GM19025 (cell line): Measurements from ENCODE around the gene SLC9C2.
"Not testable (repeated sequence)": the region's sequence is repeated elsewhere in the genome, so short reads cannot be mapped to it uniquely, and the experiment has no call there.

Experiments
- ATAC-seq: cut with Tn5 transposase; IDR thresholded peaks from one replicate; pipeline ENCODE4 v1.9.1; 2021; ENCODE audit warnings: mild to moderate bottlenecking, low read depth, moderate library complexity; ENCODE audit not compliant: unreplicated experiment

SLC9C2 gene

DNA sequence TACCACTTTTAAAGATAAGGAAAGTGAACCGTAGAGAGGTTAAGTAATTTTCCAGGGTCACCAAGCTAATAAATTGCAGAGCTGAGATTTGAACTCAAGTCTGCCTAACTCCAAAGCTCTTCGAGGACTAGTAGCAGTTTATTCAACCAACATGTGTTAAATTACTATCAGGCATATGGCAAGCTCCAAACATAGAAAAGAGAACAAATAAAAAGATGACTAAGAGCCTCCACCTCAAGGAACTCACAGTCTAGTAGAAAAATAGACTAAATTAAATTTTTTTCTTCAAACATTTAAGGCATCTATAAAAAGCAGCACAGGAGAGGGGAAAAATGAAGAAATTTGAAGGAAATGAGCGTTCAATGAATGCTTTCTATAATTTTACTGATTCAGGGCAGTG is 22.2 kb downstream of the SLC9C2 start:
- ATAC-seq: no peak

DNA sequence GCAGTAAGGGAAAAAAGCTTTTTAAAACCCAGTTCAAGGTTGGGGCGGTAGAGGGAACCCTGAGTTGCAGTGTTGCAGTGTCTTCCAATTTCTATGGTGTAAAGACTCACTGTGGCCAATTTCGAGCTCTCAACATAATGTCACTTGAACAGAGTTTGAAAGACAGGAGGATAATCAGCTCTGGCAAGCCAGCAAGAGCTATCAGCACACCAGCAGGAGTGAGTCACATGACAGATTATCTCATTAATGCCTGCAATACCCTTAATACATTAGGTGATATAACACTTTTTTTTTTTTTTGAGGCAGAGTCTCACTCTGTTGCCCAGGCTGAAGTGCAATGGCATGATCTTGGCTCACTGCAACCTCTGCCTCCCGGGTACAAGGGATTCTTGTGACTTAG is 22.8 kb downstream of the SLC9C2 start:
- ATAC-seq: no peak

DNA sequence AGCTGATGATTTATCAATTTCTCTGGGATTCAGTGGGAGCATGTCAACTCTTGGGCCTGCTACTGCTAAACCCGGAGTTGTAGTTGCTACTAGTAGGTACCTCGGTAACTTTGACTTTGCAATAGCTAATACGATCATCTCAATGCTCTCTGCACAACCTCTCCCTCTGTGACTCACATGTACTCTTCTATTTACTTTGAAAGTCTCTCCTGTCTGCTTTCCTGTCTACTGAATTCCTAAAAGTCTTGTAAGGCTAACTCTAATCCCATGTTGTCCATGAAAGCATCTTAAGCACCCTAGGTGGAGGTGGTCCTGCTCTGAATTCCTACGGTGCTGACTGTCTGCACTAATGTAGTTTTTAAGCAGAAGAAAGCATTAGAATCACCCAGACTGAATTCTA is 29.3 kb downstream of the SLC9C2 start:
- no peak for ATAC-seq

DNA sequence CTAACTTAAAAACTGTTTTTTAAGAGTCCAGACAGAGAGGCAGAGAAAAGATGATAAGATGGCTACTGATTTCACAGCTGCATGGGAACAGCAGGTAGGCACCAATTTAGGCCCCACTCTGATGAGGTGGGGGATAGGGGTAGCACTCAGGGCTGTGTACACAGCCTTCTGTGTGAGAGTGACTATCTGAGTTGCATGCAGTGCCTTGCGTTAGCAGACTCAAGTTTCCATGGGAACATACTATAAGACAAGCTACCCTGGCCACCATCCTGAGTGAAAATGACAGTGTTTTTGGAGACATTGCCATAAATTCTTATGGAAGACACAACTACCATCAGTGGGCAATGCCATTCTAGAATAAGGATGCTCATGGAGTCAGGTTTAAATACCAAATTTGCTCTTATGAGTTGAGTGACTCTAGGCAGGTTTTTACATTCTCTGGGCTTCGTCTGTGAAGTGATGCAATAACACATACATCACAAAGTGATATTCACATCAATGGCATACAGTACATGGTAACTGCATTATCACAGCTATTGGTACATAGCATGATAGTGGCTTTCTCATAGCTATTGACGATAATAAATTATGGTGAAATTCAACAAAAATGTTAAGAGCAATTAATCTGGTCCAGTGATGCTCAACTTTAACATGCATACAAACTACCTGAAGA is 30.5 kb downstream of the SLC9C2 start:
- ATAC-seq: no peak

DNA sequence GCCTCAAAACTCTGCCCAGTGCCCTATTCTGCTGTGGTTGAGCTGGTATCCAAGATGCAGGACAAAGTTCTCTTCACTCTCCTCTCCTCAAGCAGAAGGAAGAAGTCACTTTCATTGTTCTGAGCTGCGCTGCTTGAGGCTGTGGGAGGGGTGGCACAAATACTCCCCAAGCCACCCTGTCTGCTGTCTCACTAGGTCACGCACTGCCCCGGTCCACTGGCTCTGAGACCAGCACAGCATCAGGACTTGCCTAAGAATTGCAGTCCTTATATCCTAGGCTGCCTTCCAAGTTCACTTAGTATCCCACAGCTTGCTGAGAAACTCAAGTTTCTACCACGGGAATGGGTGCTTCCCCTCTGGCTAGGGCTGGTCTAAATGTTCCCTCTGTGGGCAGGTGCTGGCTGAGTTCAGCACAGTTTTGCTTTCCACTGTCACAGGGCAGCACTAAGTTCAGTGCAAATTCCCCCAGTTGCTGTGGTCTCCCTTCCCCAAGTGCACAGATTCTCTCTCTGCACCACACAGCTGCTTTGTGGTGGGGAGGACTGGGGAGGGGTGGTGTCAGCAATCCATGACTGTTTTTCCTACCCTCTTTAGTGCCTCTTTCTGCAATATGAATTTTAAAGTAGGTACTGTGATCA is 32.4 kb downstream of the SLC9C2 start:
- peak; percentile 79 for ATAC-seq

DNA sequence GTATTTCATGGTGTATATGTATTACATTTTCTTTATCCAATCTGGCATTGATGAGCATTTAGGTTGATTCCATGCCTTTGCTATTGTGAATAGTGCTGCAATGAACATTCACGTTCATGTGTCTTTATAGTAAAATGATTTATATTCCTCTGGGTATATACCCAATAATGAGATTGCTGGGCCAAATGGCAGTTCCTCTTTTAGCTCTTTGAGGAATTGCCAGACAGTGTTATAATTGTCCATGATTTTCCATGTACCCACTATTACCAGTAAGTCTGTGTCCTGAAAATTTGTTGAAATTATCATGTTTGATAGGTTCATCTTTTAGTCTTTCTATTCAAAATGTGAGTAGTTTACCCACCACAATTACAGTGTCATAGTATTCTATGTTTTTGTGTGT is 34.4 kb downstream of the SLC9C2 start:
- ATAC-seq: no peak

DNA sequence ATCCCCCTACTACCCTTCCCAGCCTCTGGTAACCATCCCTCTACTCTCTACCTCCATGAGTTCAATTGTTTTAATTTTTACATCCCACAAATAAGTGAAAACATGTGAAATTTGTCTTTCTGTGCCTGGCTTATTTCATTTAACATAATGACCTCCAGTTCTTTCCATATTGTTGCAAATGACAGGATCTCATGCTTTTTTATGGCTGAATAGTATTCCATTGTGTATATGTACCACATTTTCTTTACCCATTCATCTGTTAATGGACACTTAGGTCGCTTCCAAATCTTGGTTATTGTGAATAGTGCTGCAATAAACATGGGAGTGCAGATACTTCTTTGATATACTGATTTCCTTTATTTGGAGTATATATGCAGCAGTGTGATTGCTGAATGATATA is 39.0 kb downstream of the SLC9C2 start:
- ATAC-seq: not testable (repeated sequence)

DNA sequence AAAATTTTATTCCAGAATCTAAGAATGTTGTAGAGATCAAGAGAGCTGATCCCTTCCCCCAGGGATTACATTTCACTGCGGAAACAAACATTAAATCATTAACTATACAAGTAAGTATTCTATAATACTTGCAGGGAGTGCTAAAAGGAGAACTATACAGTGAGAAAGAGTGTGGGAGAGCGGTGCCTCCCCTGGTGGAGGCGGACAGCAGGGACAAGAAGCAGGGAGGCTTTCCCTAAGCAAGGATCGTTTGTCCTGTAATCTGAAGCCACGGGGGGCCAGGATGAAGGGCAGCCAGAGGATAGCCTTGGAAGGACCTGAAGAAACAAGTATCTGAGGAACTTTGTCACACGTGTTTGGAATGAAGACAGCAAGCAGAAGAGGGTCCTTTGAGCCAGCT is 40.1 kb downstream of the SLC9C2 start:
- ATAC-seq: no peak

DNA sequence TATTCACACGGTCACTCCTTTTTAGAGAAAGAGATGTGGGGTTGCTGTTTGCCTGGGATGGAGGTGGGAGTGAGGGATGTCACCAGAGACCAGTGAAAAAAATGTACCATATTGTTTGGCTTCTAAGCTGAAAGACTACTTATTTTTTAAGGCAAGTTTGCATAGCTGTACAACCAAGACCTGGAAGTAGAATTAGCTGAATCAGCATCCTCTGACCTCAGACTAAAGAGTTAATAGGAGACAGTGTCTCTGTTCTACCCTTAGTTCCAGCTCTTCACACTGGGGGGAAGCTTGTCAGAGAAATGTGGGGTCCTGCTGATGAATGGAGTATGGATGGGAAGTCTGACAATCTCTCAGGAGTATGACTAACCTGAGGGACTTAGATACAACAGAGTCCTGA is 41.6 kb downstream of the SLC9C2 start:
- ATAC-seq: no peak

DNA sequence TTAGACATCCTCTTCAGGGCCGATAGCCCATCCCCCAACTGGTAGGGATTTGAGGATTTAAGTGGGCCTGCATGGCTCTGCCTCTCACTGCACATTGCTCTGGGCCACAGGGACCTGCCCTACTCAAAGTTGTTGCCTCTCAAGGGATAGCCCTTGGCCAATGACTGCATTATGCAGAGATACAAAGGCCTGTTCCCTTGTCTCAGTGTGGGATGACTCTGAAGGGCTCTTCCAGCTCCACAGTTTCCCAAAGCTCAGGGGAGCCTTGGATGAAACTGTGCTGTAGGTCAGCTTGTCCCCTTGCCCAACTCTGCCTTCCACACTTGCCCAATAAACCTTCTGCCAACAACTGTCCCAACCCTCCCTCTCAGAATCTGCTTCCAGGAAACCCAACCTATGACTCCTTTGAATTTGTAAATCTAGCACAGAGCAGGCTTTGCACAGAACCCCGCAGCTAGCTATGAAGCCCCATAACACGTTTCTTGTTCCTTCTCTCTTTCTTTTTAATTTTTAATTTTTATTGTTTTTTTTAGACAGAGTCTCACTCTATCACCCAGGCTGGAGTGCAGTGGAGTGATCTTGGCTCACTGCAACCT is 42.5 kb downstream of the SLC9C2 start:
- no peak for ATAC-seq

DNA sequence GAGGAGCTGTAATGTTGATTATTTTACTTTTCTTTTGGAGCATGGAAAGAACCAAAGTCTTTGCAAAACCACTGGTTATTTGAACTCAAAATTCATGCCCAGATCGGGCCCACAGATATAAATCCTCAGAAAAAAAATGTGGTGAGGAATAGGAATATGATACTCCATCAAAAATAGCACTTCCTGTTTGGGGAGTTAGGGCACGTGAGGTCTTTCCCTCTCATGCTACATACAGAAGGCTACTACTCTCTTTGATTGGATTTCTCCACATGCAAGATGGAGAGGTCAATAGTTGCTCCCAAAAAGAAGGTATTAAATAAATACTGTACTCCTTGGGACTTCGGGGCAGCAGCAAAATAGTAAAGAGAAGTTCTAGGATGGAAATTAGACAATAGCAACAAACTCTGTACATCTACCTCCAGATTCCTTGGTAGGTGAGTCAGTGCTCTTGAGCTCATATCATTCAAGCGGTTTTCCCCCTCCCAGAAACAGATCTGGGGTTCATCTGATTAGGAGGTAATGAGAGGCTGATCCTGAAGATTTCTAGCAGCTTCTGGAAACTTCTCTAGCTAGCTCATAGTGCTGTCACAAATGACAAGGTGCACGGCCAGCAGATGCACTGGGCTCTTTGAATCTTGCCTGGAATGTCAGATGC is 47.1 kb downstream of the SLC9C2 start:
- no peak for ATAC-seq

DNA sequence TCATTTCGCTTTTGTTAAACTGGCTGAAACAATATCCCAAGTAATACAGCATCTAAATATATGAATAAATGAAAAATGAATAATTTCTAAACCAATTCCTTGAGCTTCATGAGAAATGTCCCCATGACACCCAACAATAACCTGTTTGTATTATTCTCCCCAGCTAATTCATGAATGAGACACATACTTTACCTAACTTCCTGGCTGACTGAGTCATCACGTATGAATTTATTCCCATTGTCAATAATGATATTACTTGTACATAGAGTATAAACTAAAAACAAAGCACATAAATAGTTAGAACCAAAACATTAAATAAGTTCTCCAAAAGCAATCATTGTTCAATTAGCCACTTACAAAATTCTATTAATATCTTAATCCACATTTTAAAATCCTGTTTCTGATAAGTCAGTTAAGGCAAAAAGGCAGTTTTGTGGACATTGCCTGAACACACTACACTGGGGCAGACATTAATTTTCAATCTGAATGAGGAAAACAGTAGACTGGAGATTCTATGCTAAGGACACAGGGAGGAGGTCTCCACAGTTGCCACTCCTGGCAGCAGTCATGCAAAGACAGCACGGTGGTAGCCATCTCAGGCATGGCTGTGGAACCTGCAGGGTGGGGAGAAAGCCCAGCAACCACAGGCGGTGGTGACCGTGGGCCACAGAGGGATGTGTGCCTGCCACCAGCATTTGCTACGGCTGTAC is 48.2 kb downstream of the SLC9C2 start:
- no peak for ATAC-seq

DNA sequence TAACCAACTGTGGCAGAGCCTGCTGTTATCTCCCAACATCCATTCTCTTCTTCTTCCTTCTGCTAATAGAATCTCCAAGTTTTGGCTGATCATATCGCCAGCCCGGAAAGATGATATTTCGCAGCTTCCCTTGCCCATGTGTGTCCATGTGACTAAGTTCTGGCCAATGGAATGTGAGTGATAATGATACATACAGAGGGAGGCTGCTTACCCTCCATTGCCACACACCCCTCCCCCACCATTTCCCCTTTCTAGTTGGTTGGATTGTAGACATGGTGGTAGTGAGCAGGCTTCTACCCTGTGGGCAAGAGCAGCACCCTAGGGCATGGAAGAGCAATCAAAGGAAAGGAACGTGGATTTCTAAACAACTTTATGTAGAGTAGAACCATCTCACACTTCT is 48.8 kb downstream of the SLC9C2 start:
- ATAC-seq: no peak

DNA sequence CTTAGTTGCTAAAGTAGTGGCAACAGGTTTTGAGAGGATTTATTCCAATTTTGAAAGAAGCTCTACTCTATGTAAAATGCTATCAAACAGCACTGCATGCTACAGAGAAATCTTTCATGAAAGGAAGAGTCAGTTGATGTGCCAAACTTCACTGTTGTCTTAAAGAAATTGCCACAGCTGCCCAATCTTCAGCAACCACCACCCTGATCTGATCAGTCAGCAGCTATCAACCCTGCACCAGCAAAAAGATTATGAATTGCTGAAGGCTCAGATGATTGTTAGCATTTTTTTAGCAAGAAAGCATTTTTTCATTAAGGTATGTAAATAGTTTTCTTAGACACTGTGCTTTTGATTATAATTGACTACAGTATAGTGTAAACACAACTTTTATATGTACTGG is 49.6 kb downstream of the SLC9C2 start:
- no peak for ATAC-seq

DNA sequence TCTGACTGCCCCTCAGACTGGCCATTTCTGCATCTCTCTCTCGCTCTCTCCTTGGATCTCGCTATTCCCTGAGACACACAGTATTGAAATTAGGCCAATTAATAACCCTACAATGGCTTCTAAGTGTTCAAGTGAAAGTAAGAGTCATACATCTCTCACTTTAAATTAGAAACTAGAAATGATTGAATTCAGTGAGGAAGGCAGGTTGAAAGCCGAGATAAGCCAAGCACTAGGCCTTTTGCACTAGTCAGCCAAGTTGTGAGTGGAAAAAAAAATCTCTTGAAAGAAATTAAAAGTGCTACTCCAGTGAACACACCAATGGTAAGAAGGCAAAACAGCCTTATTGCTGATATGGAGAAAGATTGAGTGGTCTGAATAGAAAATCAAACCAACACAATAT is 51.2 kb downstream of the SLC9C2 start:
- no peak for ATAC-seq

DNA sequence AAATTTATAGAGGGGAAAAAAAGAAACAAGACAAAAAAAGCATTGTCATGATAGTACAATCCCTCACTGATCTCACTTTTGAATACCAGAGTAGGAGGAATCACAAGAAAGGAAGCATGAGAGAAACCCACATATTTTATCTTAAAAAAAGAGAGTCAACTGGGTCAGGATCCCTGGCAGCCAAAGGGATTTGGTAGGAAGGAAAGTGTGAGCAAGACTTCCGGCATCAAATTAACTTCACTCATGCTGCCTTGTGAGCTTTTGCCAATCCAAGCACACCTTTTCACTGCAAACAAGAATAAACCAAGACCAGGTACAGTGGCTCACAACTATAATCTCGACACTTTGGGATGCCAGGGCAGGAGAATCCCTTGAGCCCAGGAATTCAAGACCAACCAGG is 53.1 kb downstream of the SLC9C2 start:
- ATAC-seq: no peak

DNA sequence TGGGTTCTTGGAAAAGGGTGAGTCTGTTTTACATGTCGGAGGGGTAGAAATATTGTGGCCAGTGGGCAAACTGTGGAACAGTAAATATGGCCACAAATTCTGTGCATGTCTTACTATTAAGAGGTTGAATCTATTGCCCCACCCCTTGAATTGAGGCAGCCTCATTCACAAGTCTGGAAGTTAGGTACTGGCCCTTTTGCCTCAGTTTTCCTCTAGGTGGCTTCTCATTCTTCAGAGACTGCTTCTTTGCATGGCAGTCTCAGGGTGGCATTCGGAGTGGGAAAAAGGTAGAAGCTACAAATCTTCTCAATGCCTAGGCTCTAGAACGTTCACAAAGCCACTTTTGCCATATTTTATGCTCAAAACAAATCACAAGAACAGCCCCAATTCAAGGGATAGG is 57.2 kb downstream of the SLC9C2 start:
- no peak for ATAC-seq

DNA sequence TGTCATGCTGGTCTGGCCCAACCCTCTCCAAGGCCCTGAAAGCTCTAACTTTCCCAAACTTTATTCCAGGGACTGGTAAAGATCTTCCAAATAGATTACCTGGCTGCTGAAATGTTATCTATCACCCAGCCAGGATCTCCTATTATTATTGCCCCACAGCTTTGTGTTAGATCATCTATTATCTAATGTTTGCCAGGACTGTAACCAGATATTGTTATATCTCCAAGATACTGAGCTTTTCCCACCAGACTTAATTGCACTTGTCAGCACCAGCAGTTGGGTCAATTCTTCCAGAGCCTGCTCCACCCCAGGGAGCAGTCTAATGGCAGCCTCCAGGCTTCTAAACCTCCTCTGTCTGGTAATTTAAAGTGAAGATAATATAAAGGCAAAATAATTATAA is 66.6 kb downstream of the SLC9C2 start:
- ATAC-seq: no peak

DNA sequence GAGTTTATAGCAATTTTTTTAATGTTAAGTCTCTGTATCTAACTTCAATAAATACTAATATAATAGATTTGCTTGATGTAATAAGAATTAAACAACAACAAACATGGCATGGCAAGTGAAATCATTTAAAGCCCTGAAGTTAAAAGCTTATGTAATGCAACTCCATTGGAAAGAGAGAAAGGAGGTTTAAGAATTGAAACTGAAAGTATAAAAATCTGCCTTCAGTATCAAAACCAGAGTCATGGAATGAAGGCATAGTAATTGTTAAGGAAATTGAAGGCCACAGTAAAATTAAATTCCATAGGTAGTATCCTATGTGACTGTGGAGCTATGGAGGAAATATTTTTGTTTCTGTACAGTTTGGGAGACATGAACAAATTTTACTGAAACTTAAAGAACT is 70.6 kb downstream of the SLC9C2 start:
- no peak for ATAC-seq

DNA sequence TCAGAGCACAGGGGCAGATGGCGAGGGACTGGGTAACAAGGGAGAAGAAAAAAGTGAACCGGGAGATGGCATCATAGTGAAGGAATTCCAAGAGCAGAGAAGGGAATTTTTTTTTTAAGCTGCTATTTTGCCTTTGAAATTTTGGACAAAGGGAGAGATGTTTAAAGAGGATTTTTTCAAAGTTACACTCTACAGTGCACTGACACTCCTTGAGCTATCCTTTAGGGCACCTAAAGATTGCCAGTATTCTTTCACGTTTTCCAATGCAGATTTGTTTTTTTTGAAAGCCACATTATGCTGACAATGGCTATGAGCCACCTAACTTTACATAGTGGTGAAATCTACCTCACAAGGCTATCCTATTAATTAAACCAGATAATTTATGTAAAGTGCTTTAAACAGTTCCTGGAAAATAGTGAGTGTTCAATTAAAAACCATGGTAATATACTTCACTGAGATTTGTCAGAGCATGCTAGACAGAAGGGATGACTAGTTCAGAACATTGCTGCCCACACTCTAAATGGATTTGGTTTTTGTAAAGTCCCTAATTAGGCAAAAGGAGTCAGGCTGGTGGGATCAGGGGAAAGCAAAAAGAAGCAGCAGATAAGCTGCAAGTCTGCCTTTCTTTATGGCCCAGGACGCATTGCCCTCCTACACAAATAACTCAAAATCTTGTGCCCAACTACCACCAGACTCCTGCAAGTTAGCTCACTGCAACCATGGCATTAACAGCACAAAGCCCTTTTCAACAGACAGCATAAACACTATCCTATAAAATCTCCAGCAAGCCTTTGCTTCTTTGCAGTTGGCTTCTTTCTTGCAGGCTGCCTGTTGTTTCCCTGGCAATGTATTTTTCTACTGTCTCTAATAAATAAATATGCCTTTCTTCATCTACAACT is 71.8 kb downstream of the SLC9C2 start:
- ATAC-seq: no peak
